ENCODE data around the gene DYRK1A.
"Not testable (repeated sequence)": the region's sequence is repeated elsewhere in the genome, so short reads cannot be mapped to it uniquely, and the experiment has no call there.

The DYRK1A gene

GRCh38 chr21:37366482-37367316 lies at the start of gene DYRK1A:
DYRK1A (plus strand) TSS chr21:37366773; CDS start chr21:37420375, 53,602 bp downstream.
- DNase-seq (ENCODE audit: low read depth in 2 of 2) = peak; percentile 97 to 98

- no peak for DNase-seq (ENCODE audit: low read depth in 2 of 2)
Observed at GRCh38 chr21:37319551-37319950, 47.0 kb upstream of the DYRK1A start.

- DNase-seq (ENCODE audit: low read depth in 2 of 2) = no peak
Observed at GRCh38 chr21:37322084-37322483, 44.5 kb upstream of the DYRK1A start.

GRCh38 chr21:37324558-37324957 lies 42.0 kb upstream of the DYRK1A start:
- DNase-seq (ENCODE audit: low read depth in 2 of 2) = no peak

GRCh38 chr21:37328147-37328546 lies 38.4 kb upstream of the DYRK1A start:
- not testable (repeated sequence) for DNase-seq (ENCODE audit: low read depth in 2 of 2)

GRCh38 chr21:37331411-37331810 lies 35.2 kb upstream of the DYRK1A start:
- no peak for DNase-seq (ENCODE audit: low read depth in 2 of 2)

GRCh38 chr21:37335053-37335452 lies 31.5 kb upstream of the DYRK1A start:
- DNase-seq (ENCODE audit: low read depth in 2 of 2) = no peak

- DNase-seq (ENCODE audit: low read depth in 2 of 2) = no peak
Observed at GRCh38 chr21:37337179-37337578, 29.4 kb upstream of the DYRK1A start.

GRCh38 chr21:37337831-37338230 lies 28.7 kb upstream of the DYRK1A start:
- no peak for DNase-seq (ENCODE audit: low read depth in 2 of 2)

GRCh38 chr21:37338671-37339551 lies 27.7 kb upstream of the DYRK1A start:
- DNase-seq (ENCODE audit: low read depth in 2 of 2) = no peak

GRCh38 chr21:37339552-37339939 lies 27.0 kb upstream of the DYRK1A start:
- DNase-seq (ENCODE audit: low read depth in 2 of 2) = no peak

- no peak for DNase-seq (ENCODE audit: low read depth in 2 of 2)
Observed at GRCh38 chr21:37341254-37341960, 25.2 kb upstream of the DYRK1A start.

GRCh38 chr21:37342046-37342632 lies 24.4 kb upstream of the DYRK1A start:
- DNase-seq (ENCODE audit: low read depth in 2 of 2) = no peak

GRCh38 chr21:37346841-37347430 lies 19.6 kb upstream of the DYRK1A start:
- no peak for DNase-seq (ENCODE audit: low read depth in 2 of 2)

- no peak for DNase-seq (ENCODE audit: low read depth in 2 of 2)
Observed at GRCh38 chr21:37348664-37349063, 17.9 kb upstream of the DYRK1A start.

GRCh38 chr21:37350472-37350871 lies 16.1 kb upstream of the DYRK1A start:
- no peak for DNase-seq (ENCODE audit: low read depth in 2 of 2)

GRCh38 chr21:37356706-37357105 lies 9.9 kb upstream of the DYRK1A start:
- no peak for DNase-seq (ENCODE audit: low read depth in 2 of 2)

- no peak for DNase-seq (ENCODE audit: low read depth in 2 of 2)
Observed at GRCh38 chr21:37357691-37358090, 8.9 kb upstream of the DYRK1A start.

GRCh38 chr21:37358397-37358796 lies 8.2 kb upstream of the DYRK1A start:
- DNase-seq (ENCODE audit: low read depth in 2 of 2) = no peak

GRCh38 chr21:37363936-37364335 lies 2.6 kb upstream of the DYRK1A start:
- DNase-seq (ENCODE audit: low read depth in 2 of 2) = no peak

GRCh38 chr21:37364722-37365121 lies 1.9 kb upstream of the DYRK1A start:
- DNase-seq (ENCODE audit: low read depth in 2 of 2) = no peak

Measured in activated CD8-positive, alpha-beta memory T cell treated with anti-CD3 and anti-CD28 coated beads for 4 hours (primary cell).